Measurements from ENCODE around the gene THSD7B.

Gene THSD7B

DNA sequence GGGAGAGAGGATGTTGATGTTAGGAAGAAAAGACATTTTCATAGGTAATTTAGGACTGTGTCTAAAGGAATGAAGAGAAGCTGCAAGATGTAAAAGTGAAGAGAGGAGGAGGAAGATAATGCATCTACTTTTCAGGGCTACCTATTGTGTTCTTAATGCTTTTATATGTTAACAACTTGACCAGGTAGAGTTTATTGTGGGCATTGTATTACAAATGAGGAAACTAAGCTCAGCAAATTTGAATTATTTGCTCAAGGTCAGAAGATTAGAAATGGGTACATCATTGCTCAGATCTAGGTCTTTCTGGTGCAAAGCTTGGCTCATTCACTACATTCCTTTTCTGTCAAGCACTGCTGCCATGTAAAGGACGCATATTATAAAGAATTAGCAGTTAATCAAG, 441.7 kb downstream of the THSD7B start:
- POLR2A ChIA-PET, result no interaction called here
- CTCF ChIA-PET, result no interaction called here
- H3K4me3 ChIP-seq (ENCODE audit: low read depth, low read length), result no peak overlapping the region
- TF ChIP-seq, protein P1, sequence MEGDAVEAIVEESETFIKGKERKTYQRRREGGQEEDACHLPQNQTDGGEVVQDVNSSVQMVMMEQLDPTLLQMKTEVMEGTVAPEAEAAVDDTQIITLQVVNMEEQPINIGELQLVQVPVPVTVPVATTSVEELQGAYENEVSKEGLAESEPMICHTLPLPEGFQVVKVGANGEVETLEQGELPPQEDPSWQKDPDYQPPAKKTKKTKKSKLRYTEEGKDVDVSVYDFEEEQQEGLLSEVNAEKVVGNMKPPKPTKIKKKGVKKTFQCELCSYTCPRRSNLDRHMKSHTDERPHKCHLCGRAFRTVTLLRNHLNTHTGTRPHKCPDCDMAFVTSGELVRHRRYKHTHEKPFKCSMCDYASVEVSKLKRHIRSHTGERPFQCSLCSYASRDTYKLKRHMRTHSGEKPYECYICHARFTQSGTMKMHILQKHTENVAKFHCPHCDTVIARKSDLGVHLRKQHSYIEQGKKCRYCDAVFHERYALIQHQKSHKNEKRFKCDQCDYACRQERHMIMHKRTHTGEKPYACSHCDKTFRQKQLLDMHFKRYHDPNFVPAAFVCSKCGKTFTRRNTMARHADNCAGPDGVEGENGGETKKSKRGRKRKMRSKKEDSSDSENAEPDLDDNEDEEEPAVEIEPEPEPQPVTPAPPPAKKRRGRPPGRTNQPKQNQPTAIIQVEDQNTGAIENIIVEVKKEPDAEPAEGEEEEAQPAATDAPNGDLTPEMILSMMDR (IDR thresholded peaks at IDR 0.05; ENCODE audit: insufficient read depth, low read length, missing control alignments), result no peak
- no peak for DNase-seq (ENCODE audit: low read depth, low spot score)

DNA sequence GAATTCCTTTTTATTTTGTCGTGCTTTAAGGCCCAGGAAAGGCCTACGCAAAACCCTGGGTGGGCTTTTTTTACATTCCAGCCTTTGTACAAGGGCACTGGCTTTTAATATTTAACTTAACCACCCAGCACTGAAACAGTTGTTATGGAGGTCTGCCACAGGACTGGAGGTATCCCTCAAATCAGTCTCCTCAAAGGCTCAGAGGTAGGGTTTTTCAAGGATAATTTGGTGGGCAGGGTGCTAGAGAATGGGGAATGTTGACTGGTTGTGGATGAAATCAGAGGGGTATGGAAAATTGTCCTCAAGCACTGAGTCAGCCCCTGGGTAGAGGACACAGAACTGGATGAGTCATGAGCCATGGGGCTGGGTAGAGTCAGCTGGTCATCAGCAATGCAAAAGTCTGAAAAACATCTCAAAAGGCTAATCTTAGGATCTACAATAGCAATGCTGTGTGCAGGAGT, 443.1 kb downstream of the THSD7B start:
- no peak overlapping the region for H3K4me3 ChIP-seq (ENCODE audit: low read depth, low read length)
- ChIA-PET POLR2A (no interaction called here), CTCF (no interaction called here)
- TF ChIP-seq, protein P1 (IDR thresholded peaks at IDR 0.05; ENCODE audit: insufficient read depth, low read length, missing control alignments), result no peak
- no peak for DNase-seq (ENCODE audit: low read depth, low spot score)

DNA sequence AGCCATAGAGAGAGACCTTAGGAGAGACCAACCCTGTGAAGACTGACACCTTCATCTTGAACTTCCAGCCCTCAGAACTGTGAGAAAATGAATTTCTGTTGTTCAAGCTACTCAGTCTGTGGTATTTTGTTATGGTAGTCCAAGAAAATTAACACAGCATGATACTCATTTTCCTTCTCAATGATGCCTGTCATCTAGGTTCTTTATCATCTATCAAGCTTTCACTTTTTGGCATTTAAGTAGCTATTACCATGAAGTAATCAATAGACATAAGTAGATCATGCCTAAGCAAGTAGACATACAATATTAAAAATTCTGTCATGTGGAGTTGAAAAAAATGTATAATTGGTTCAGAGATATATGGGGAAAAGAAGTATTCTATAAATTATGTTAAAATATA, 444.7 kb downstream of the THSD7B start:
- POLR2A ChIA-PET, result no interaction called here
- H3K4me3 ChIP-seq (ENCODE audit: low read depth, low read length), result no peak overlapping the region
- CTCF ChIA-PET, result no interaction called here
- TF ChIP-seq, protein P1 (IDR thresholded peaks at IDR 0.05; ENCODE audit: insufficient read depth, low read length, missing control alignments), result no peak
- DNase-seq (ENCODE audit: low read depth, low spot score), result no peak

DNA sequence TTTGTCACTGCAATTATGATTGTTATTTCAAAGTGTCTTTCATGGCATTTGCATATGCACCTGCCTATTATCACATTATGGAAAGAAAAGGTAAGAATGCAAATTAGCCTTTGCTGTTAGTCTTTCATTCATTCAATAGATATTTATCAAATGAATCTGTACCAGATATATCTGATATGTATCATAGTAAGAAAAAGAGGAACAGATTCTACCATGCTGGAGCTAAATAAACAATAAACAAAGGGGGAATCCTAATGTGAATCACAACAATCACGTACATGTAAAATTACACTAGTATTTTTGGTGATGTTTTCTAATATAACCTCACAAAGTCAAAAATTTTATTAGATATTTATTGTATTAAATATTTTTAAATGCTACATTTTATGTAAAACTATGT, 446.4 kb downstream of the THSD7B start:
- no peak for DNase-seq (ENCODE audit: low read depth, low spot score)
- POLR2A ChIA-PET, result no interaction called here
- TF ChIP-seq, protein P1 (IDR thresholded peaks at IDR 0.05; ENCODE audit: insufficient read depth, low read length, missing control alignments), result no peak
- H3K4me3 ChIP-seq (ENCODE audit: low read depth, low read length), result no peak overlapping the region
- CTCF ChIA-PET, result no interaction called here

DNA sequence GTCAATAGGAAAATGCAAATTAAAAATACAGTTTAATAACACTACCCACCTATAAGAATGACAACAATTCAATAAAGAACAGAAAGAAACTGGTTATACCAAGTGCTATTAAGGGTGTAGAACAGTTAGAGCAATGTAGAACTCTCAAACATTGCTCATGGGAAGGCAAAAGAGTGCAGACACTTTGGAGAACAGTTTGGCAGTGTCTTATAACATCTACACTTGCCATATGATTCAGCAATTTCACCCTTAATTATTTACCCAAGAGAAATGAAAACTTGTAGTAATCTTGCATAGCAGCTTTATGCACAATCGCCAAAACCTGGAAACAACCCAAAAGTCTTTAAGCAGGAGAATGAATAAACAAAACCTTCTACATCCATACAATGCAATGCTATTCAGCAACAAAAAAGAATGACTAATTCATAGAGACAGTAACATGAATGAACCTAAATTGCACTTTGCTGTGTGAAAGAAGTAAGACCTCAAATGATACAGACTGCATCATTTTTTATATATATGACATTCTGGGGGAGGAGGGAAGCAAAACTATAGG, 455.2 kb downstream of the THSD7B start:
- ChIA-PET CTCF (no interaction called here), POLR2A (no interaction called here)
- TF ChIP-seq, protein P1 (IDR thresholded peaks at IDR 0.05; ENCODE audit: insufficient read depth, low read length, missing control alignments), result no peak
- no peak overlapping the region for H3K4me3 ChIP-seq (ENCODE audit: low read depth, low read length)
- peak; percentile 68 for DNase-seq (ENCODE audit: low read depth, low spot score)

DNA sequence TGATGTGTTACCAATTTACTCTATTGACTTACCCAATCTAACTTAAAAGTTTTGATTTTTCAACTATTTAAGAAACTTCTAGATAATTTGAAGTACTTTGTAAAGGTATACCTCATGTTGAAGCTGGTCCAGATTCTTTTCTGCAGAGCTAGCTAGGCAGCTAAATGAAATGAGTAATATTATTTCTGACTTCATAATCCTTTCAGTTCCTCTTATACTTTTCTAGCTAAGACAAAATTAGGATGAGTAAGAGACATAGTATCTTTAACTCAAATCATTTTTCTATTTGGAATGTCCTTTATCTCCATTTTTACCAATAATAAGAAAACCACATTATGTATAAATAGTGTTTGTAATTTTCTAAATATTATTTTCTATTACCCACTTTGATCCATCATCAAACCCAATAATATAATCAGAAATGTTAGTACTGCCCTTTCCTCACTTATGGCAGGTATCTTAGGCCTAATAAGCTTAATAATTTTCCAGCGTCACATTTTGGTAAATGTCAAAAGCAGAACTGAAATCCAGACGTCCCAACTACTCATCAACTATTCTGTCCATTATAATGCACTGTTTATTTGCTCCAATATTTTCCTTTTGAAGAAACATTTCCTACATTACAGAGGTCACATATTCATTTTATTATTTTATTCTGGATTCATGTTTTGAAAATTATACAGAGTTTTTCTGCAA, 456.6 kb downstream of the THSD7B start:
- CTCF ChIA-PET, result interaction anchor here (0.9 kb wide), 1 partner anchor 31 kb away, joined by 3 read pairs; no protein-coding TSS in a partner anchor

More for the DNA sequence above, 456.6 kb downstream of the THSD7B start:
- no peak overlapping the region for H3K4me3 ChIP-seq (ENCODE audit: low read depth, low read length)
- POLR2A ChIA-PET, result interaction anchor here (0.7 kb wide), 1 partner anchor 53 kb away, joined by 3 read pairs; no protein-coding TSS in a partner anchor
- no peak for DNase-seq (ENCODE audit: low read depth, low spot score)
- TF ChIP-seq, protein P1 (IDR thresholded peaks at IDR 0.05; ENCODE audit: insufficient read depth, low read length, missing control alignments), result no peak

All from AG04449 (cell line).